GM18502 (cell line): ENCODE measurements around the gene PCDHGB1.
"Not testable (repeated sequence)": the region's sequence is repeated elsewhere in the genome, so short reads cannot be mapped to it uniquely, and the experiment has no call there.

Experiments
- ATAC-seq: cut with Tn5 transposase; IDR thresholded peaks from one replicate; pipeline ENCODE4 v1.9.1; 2021; ENCODE audit warnings: mild to moderate bottlenecking; ENCODE audit not compliant: unreplicated experiment, poor library complexity

The PCDHGB1 gene

GRCh38 chr5:141343953-141344463 lies 5.9 kb upstream of the PCDHGB1 start:
- no peak for ATAC-seq

GRCh38 chr5:141345327-141345726 lies 4.6 kb upstream of the PCDHGB1 start:
- no peak for ATAC-seq

- ATAC-seq = not testable (repeated sequence)
Measured at GRCh38 chr5:141346017-141346416, 3.9 kb upstream of the PCDHGB1 start.

GRCh38 chr5:141351591-141351990 lies 1.7 kb downstream of the PCDHGB1 start:
- no peak for ATAC-seq

- no peak for ATAC-seq
Measured at GRCh38 chr5:141354900-141355469, 5.1 kb downstream of the PCDHGB1 start, which contains the start of gene PCDHGA4. TSS of gene PCDHGA4 (plus strand) at chr5:141355021. CDS start at chr5:141355108, 87 bp downstream.

DNA sequence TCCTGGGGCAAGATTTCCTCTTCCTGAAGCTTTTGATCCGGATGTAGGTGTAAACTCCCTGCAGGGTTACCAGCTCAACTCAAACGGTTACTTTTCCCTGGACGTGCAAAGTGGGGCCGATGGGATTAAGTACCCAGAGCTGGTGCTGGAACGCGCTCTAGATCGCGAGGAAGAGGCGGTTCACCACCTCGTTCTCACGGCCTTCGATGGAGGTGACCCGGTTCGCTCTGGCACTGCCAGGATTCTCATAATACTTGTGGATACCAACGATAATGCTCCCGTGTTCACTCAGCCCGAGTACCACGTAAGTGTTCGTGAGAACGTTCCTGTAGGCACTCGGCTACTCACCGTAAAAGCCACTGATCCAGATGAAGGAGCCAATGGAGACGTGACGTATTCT lies 5.7 kb downstream of the PCDHGB1 start:
- no peak for ATAC-seq

- no peak for ATAC-seq
Measured at GRCh38 chr5:141356133-141356532, 6.2 kb downstream of the PCDHGB1 start.

DNA sequence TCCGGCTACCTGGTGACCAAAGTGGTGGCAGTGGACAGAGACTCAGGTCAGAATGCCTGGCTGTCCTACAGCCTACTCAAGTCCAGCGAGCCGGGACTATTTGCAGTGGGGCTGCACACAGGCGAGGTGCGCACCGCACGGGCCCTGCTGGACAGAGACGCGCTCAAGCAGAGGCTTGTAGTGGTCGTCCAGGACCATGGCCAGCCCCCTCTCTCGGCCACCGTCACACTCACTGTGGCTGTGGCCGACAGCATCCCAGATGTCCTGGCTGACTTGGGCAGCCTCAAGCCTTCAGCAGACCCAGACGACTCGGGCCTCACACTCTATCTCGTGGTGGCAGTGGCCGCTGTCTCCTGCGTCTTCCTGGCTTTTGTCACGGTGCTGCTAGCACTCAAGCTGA lies 7.1 kb downstream of the PCDHGB1 start:
- ATAC-seq = no peak

GRCh38 chr5:141359790-141360426 lies 10.0 kb downstream of the PCDHGB1 start, which contains the start of gene PCDHGB2:
TSS of gene PCDHGB2 (plus strand) at chr5:141359994. CDS start at chr5:141360136, 142 bp downstream.
- ATAC-seq = peak; percentile 47

- no peak for ATAC-seq
Measured at GRCh38 chr5:141360685-141361084, 10.8 kb downstream of the PCDHGB1 start.

DNA sequence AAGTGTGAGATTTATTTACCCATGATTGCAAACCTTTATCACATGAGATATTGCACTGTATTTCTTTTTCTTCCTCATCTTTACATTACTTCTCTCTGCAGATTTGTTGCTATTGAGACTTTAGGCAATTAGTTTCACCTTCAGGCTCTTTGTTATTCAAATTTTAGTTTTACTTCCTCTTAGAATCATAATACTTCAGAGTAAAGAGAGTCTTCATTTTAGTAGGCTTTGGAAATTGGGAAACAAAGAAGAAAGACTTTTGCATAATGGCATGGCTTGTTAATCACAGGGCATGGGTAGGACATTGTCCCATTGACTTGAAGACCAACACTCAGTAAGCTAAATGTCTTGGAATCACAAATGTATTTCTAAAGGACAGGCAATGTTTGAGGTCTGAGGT lies 12.8 kb downstream of the PCDHGB1 start:
- no peak for ATAC-seq

- ATAC-seq = no peak
Measured at GRCh38 chr5:141363952-141364660, 14.2 kb downstream of the PCDHGB1 start, which contains the start of gene PCDHGA5. TSS of gene PCDHGA5 (plus strand) at chr5:141364162. CDS start at chr5:141364331, 169 bp downstream.

DNA sequence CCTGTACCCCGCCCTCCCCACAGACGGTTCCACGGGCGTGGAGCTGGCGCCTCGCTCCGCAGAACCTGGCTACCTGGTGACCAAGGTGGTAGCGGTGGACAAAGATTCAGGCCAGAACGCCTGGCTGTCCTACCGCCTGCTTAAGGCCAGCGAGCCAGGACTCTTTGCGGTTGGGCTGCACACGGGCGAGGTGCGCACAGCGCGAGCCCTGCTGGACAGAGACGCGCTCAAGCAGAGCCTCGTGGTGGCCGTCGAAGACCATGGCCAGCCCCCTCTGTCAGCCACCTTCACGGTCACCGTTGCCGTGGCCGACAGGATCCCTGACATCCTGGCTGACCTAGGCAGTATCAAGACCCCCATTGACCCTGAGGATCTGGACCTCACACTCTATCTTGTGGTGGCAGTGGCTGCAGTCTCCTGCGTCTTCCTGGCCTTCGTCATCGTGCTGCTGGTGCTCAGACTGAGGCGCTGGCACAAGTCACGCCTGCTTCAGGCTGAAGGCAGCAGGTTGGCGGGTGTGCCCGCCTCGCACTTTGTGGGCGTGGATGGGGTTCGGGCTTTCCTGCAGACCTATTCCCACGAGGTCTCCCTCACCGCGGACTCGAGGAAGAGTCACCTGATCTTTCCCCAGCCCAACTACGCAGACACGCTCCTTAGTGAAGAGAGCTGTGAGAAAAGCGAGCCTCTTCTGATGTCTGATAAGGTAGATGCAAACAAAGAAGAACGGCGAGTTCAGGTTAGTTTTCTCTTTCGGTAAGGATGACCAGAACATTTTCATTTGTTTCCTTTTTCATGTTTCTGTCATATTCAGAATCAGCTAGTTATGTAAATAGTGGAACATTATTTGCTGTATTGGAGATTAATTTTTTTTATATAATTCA lies 16.4 kb downstream of the PCDHGB1 start:
- ATAC-seq = no peak

DNA sequence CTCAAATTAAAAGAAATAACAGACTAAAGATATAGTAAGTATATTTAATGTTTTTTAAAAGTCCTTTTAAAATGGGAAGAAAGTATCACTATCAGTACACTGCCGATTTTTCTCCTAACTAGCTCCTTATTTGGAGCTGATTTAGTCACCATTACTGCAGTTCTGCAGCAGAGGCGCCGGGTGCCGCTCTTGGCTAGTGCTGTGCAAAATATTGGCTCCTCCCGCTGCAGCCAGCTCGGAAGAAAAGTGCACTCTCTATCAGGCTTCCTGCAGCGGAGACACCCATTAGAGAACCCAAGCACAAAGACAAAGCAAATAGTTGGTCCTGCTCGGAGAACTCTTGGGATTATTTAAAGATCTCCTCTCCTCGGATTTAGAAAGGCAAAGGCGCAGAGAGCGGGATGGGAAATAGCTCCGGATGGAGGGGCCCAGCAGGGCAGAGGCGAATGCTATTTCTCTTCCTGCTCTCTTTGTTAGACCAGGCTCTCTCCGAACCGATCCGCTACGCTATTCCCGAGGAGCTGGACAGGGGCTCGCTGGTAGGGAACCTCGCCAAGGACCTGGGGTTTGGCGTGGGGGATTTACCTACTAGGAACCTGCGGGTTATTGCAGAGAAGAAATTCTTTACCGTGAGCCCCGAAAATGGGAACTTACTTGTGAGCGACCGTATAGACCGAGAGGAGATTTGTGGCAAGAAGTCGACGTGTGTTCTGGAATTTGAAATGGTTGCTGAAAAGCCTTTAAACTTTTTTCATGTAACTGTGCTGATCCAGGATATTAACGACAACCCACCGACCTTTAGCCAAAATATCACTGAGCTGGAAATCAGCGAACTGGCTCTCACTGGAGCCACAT lies 20.3 kb downstream of the PCDHGB1 start, which contains the start of gene PCDHGB3:
TSS of gene PCDHGB3 (plus strand) at position 249 of the 855 bp plus-strand sequence. CDS start at position 402, 153 bp downstream.
- ATAC-seq = peak; percentile 61

DNA sequence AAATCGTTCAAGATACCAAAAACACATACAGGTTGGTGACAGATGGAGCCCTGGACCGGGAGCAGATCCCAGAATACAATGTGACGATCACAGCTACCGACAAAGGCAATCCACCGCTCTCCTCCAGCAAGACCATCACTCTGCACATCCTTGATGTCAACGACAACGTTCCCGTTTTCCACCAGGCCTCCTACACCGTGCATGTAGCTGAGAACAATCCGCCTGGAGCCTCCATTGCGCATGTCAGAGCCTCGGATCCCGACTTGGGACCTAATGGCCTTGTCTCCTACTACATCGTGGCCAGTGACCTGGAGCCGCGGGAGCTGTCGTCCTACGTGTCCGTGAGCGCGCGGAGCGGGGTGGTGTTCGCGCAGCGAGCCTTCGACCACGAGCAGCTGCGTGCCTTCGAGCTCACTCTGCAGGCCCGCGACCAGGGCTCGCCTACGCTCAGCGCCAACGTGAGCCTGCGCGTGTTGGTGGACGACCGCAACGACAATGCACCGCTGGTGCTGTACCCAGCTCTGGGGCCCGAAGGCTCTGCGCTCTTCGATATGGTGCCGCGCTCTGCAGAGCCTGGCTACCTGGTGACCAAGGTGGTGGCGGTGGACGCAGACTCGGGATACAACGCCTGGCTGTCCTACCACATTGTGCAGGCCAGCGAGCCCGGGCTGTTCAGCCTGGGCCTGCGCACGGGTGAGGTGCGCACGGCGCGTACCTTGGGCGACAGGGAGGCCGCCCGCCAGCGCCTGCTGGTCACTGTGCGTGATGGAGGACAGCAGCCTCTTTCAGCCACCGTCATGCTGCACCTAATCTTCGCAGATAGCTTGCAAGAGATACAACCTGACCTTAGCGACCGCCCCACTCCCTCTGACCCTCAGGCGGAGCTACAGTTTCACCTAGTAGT lies 21.9 kb downstream of the PCDHGB1 start:
- ATAC-seq = no peak

DNA sequence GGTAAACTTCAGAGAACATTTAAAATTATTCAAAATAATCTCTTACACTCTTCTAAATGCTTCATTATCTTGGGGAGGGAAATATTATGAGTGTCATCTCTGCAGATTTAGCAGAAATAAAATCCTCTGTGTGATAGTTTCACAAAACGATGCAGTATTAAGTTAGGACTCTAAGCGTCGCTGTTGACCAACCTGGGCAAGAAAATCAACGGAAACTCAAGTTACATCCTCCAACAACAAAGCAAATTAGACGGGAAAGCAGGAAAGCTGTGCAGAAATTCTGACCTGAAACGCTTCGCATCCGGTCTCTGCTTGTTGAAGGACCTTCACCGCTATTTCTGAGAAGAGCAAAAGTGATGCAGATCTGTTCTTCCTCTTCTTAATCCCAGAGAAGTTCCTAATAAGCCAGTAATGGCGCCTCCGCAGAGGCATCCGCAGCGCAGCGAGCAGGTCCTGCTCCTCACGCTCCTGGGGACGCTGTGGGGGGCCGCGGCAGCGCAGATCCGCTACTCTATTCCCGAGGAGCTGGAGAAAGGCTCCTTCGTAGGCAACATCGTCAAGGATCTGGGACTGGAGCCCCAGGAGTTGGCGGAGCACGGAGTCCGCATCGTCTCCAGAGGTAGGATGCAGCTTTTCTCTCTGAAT lies 23.9 kb downstream of the PCDHGB1 start, which contains the start of gene PCDHGA6:
TSS of gene PCDHGA6 (plus strand) at position 219 of the 645 bp plus-strand sequence. CDS start at position 412, 193 bp downstream.
- ATAC-seq = no peak

DNA sequence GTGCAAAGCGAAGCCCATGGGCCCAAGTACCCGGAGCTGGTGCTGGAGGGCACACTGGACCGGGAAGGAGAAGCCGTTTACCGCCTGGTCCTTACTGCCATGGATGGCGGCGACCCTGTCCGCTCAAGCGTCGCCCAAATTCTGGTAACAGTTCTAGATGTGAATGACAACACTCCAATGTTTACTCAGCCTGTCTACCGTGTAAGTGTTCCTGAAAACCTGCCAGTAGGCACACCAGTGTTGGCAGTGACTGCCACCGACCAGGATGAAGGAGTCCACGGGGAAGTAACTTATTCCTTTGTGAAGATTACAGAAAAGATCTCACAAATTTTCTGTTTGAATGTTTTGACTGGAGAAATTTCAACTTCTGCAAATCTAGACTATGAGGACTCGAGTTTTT lies 24.7 kb downstream of the PCDHGB1 start:
- ATAC-seq = no peak
